CD14-positive monocyte (primary cell): ENCODE results near the gene RPS6KA4. TPM values are rescaled to one million over a fixed set of nuclear protein-coding genes. Genes with fewer than 3 reads are reported as not detected.

Experiments used
- DNase-seq, 3 donors: peaks; one replicate each; pipeline ENCODE4 v3.0.0-alpha.2; 2011 to 2022
- H2AFZ ChIP-seq: 2 replicates; pipeline ENCODE4 v1.6.0; 2012; ENCODE audit warnings: mild to moderate bottlenecking, low read depth, low read length, inconsistent platforms; ENCODE audit not compliant: insufficient read depth, poor library complexity, severe bottlenecking
- H3K27ac ChIP-seq, 2 donors: 1 replicate in 1 of 2; 2 replicates in 1 of 2; pipeline ENCODE4 v1.5.1; 2012 to 2013; ENCODE audit warnings: low read length in 2 of 2, control low read depth in 1 of 2, inconsistent platforms in 1 of 2, low read depth in 1 of 2, mild to moderate bottlenecking in 1 of 2
- H3K27me3 ChIP-seq, 2 donors: one replicate each; pipeline versions ENCODE4 v1.6.0 to v1.6.1; 2011 to 2013; ENCODE audit warnings: low read length in 2 of 2; ENCODE audit not compliant: control insufficient read depth in 2 of 2, insufficient read depth in 2 of 2
- H3K36me3 ChIP-seq, 2 donors: replicated peaks in 1 of 2; 1 replicate in 1 of 2; 2 replicates in 1 of 2; pipeline versions ENCODE4 v1.5.1 to v1.6.1; 2012 to 2013; ENCODE audit warnings: low read length in 2 of 2, control low read depth in 1 of 2, inconsistent platforms in 1 of 2, mild to moderate bottlenecking in 1 of 2; ENCODE audit not compliant: insufficient read depth in 2 of 2, control insufficient read depth in 1 of 2
- H3K4me1 ChIP-seq, 2 donors: 1 replicate in 1 of 2; 2 replicates in 1 of 2; pipeline versions ENCODE4 v1.5.1 to v1.6.1; 2012 to 2013; ENCODE audit warnings: low read length in 2 of 2, control low read depth in 1 of 2, inconsistent platforms in 1 of 2, mild to moderate bottlenecking in 1 of 2, moderate library complexity in 1 of 2; ENCODE audit not compliant: insufficient read depth in 2 of 2, control insufficient read depth in 1 of 2
- H3K4me2 ChIP-seq: replicated peaks from 2 replicates; pipeline ENCODE3; 2012; ENCODE audit warnings: low read length, moderate library complexity, mild to moderate bottlenecking; ENCODE audit not compliant: poor library complexity, severe bottlenecking; ENCODE audit errors: extremely low read depth
- H3K4me3 ChIP-seq, 3 experiments: fragments of 200-600 bp in 1 of 3; sonication (generic) in 1 of 3; replicated peaks in 1 of 3; 1 replicate in 2 of 3; 2 replicates in 1 of 3; pipeline ENCODE4 v1.5.1; 2011 to 2013; ENCODE audit warnings: low read length in 3 of 3, mild to moderate bottlenecking in 3 of 3, control low read depth in 2 of 3, low read depth in 2 of 3, inconsistent platforms in 1 of 3, moderate library complexity in 1 of 3
- H3K79me2 ChIP-seq: 2 replicates; pipeline ENCODE4 v1.6.0; 2012; ENCODE audit warnings: mild to moderate bottlenecking, control low read depth, inconsistent platforms, low read length, moderate library complexity; ENCODE audit not compliant: insufficient read depth
- H3K9ac ChIP-seq: 2 replicates; pipeline ENCODE4 v1.6.0; 2017; ENCODE audit warnings: low read length, mild to moderate bottlenecking; ENCODE audit not compliant: insufficient read depth, poor library complexity, severe bottlenecking
- H3K9me3 ChIP-seq, 2 donors: replicated peaks in 1 of 2; 1 replicate in 1 of 2; 2 replicates in 1 of 2; pipeline versions ENCODE4 v1.5.1 to v1.6.1; 2012 to 2013; ENCODE audit warnings: low read length in 2 of 2, control low read depth in 1 of 2; ENCODE audit not compliant: control insufficient read depth in 1 of 2, insufficient read depth in 1 of 2
- H4K20me1 ChIP-seq: 2 replicates; pipeline ENCODE4 v1.6.0; 2012; ENCODE audit warnings: mild to moderate bottlenecking, low read length, control low read depth, moderate library complexity; ENCODE audit not compliant: insufficient read depth
- H3K27ac Mint-ChIP-seq, 7 donors: one replicate each; pipeline ENCODE4 v1.8.0; 2020; ENCODE audit warnings: mild to moderate bottlenecking in 7 of 7, mixed read lengths in 7 of 7, moderate library complexity in 6 of 7, inconsistent platforms in 2 of 7
- H3K27me3 Mint-ChIP-seq, 3 donors: one replicate each; pipeline ENCODE4 v1.8.0; 2021 to 2022; ENCODE audit warnings: low read depth in 3 of 3, mild to moderate bottlenecking in 3 of 3, mixed read lengths in 3 of 3, moderate library complexity in 3 of 3, inconsistent platforms in 1 of 3
- H3K36me3 Mint-ChIP-seq, 2 donors: one replicate each; pipeline ENCODE4 v1.8.0; 2020; ENCODE audit warnings: mixed read lengths in 2 of 2, inconsistent platforms in 1 of 2, mild to moderate bottlenecking in 1 of 2
- H3K4me1 Mint-ChIP-seq: one replicate; pipeline ENCODE4 v1.8.0; 2020; ENCODE audit warnings: mild to moderate bottlenecking, mixed read lengths
- H3K4me3 Mint-ChIP-seq, 2 donors: one replicate each; pipeline ENCODE4 v1.8.0; 2020; ENCODE audit warnings: mild to moderate bottlenecking in 2 of 2, mixed read lengths in 2 of 2, moderate library complexity in 1 of 2
- H3K9me3 Mint-ChIP-seq, 7 donors: one replicate each; pipeline ENCODE4 v1.8.0; 2020 to 2022; ENCODE audit warnings: mixed read lengths in 7 of 7, mild to moderate bottlenecking in 6 of 7, moderate library complexity in 6 of 7, inconsistent platforms in 2 of 7
- WGBS: methylation state at CpG from one replicate; pipeline ENCODE4 v1.1.5; 2013; ENCODE audit warnings: missing lambda C conversion rate; ENCODE audit not compliant: insufficient coverage; 5-methylcytosine and 5-hydroxymethylcytosine counted together
- intact Hi-C, 2 donors: fragments of 100-400 bp; cut with micrococcal nuclease; formaldehyde crosslinking; loops; one replicate each; pipeline versions ENCODE4 v1.15.0 to v1.15.1; 2023
- polyA plus RNA-seq, 3 donors: library from polyadenylated mRNA; depleted of rRNA in 1 of 3; unstranded in 2 of 3; stranded (reverse) in 1 of 3; fragments of 300-500 nt in 2 of 3; fragments of >200 nt in 1 of 3; fragmentation: Illumina TruSeq in 2 of 3; gene quantifications; 1 replicate in 2 of 3; 2 replicates in 1 of 3; pipeline ENCODE4 v1.2.3, GENCODE V29; 2012 to 2021
- TF ChIP-seq, protein P1 (sequence below): fragments of 200-600 bp; IDR thresholded peaks from one replicate; pipeline ENCODE4 v1.8.0; 2022; ENCODE audit warnings: antibody characterized with exemption, mild to moderate bottlenecking

RPS6KA4 gene
- polyA plus RNA-seq, 3 donors = 16.2 to 110 (median 24.5) TPM

DNA sequence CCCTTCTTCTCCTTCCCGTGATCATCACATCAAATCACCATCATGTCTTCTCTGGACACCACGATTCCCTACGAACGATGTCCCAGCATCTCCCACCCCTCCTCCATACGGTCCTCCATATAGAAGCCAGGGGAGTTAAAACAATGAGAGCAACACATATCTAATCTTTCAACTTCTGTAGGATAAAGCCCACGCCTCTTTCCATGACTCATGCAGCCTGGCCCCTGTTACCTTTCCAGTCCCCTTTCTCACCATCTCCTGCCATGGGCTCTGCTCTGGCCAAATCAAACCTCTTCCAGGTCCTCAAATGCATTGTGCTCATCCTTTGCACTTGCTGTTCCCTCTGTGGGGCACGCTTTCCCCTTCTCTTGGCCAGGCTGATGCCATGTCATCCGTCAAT is 23.6 kb downstream of the RPS6KA4 start:
- Histone ChIP-seq H3K79me2 (no peaks in the 10 kb centered on the region), H3K4me2 (no peak overlapping the region), H4K20me1 (no peaks in the 10 kb centered on the region), H2AFZ (no peak overlapping the region), H3K4me3 (no peak overlapping the region), H3K9ac (no peak overlapping the region), H3K4me1 (peaks cover 31 to 38% of the 10 kb centered on the region in 2 donors), H3K27ac (no peak overlapping the region), H3K9me3 (no peaks in the 10 kb centered on the region), H3K27me3 (no peaks in the 10 kb centered on the region), H3K36me3 (no peaks in the 10 kb centered on the region)
- H3K27me3 Mint-ChIP-seq = peaks cover 0 to 4% (median 1%) of the 10 kb centered on the region in 3 donors
- H3K27ac Mint-ChIP-seq = no peak overlapping the region
- 87% methylated on average over 7 of the region's 8 CpGs for WGBS
- peaks cover 0 to 1% of the 10 kb centered on the region in 2 donors for H3K36me3 Mint-ChIP-seq
- peaks cover 0 to 2% (median 0%) of the 10 kb centered on the region in 7 donors for H3K9me3 Mint-ChIP-seq
- intact Hi-C loops = no loop called here
- no peak for DNase-seq
- H3K4me1 Mint-ChIP-seq = peaks cover 38% of the 10 kb centered on the region
- no peak overlapping the region for H3K4me3 Mint-ChIP-seq
- TF ChIP-seq, protein P1, sequence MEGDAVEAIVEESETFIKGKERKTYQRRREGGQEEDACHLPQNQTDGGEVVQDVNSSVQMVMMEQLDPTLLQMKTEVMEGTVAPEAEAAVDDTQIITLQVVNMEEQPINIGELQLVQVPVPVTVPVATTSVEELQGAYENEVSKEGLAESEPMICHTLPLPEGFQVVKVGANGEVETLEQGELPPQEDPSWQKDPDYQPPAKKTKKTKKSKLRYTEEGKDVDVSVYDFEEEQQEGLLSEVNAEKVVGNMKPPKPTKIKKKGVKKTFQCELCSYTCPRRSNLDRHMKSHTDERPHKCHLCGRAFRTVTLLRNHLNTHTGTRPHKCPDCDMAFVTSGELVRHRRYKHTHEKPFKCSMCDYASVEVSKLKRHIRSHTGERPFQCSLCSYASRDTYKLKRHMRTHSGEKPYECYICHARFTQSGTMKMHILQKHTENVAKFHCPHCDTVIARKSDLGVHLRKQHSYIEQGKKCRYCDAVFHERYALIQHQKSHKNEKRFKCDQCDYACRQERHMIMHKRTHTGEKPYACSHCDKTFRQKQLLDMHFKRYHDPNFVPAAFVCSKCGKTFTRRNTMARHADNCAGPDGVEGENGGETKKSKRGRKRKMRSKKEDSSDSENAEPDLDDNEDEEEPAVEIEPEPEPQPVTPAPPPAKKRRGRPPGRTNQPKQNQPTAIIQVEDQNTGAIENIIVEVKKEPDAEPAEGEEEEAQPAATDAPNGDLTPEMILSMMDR = no peak

DNA sequence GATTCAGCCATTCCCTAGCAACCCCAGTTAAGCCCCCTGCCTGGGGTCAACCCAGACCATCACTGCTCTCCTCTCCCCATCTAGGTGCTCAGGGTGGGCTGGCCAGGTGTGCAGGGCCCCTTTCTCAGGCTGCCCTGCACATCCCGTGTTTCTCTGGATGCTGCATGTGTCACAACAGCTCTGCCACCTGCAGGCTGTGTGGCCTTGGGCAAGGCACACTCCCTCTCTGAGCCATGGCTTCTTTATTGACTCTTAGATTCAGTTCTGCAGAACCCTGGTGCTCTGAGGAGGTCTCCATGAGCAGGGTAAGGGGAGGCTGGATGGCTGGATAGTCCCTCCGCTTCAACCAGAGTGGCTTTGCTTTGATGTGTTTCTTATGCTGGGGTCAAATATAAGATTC is 24.6 kb downstream of the RPS6KA4 start:
- H3K9me3 ChIP-seq = no peaks in the 10 kb centered on the region
- H3K27ac ChIP-seq = no peak overlapping the region
- DNase-seq = no peak
- no peak overlapping the region for H3K4me3 ChIP-seq
- peaks cover 31 to 38% of the 10 kb centered on the region in 2 donors for H3K4me1 ChIP-seq
- no peaks in the 10 kb centered on the region for H3K79me2 ChIP-seq
- peaks cover 42% of the 10 kb centered on the region for H3K4me1 Mint-ChIP-seq
- intact Hi-C loops = no loop called here
- no peaks in the 10 kb centered on the region for H4K20me1 ChIP-seq
- peaks cover 0 to 3% (median 2%) of the 10 kb centered on the region in 7 donors for H3K9me3 Mint-ChIP-seq
- peaks cover 5 to 6% of the 10 kb centered on the region in 2 donors for H3K36me3 Mint-ChIP-seq
- TF ChIP-seq, protein P1 = no peak
- H3K4me3 Mint-ChIP-seq = no peak overlapping the region
- WGBS = 90% methylated on average over 1 of the region's 2 CpGs
- no peak overlapping the region for H3K4me2 ChIP-seq
- H3K27ac Mint-ChIP-seq = peak overlapping the region in 1 of 7 donors; percentile 18
- H3K9ac ChIP-seq = no peak overlapping the region
- H3K36me3 ChIP-seq = no peaks in the 10 kb centered on the region
- H3K27me3 Mint-ChIP-seq = peaks cover 0 to 4% (median 1%) of the 10 kb centered on the region in 3 donors
- no peaks in the 10 kb centered on the region for H3K27me3 ChIP-seq
- no peak overlapping the region for H2AFZ ChIP-seq
